Testis (tissue), 3 donors: ENCODE data around the gene SLC39A7. TPM values are rescaled to one million over a fixed set of nuclear protein-coding genes. Genes with fewer than 3 reads are reported as not detected.

Source experiments
- DNase-seq: peaks from one replicate; pipeline ENCODE4 v3.0.0-alpha.2; 2019
- H3K27ac ChIP-seq, 2 donors: fragments of 200-600 bp; sonication (generic); one replicate each; pipeline ENCODE4 v1.5.1; 2019
- H3K27me3 ChIP-seq: fragments of 200-600 bp; sonication (generic); one replicate; pipeline ENCODE4 v1.5.1; 2019
- H3K36me3 ChIP-seq: fragments of 200-600 bp; sonication (generic); one replicate; pipeline ENCODE4 v1.5.1; 2017; ENCODE audit warnings: low read depth; ENCODE audit errors: missing control alignments
- H3K4me1 ChIP-seq: fragments of 200-600 bp; sonication (generic); one replicate; pipeline ENCODE4 v1.5.1; 2019
- H3K4me3 ChIP-seq, 2 donors: fragments of 200-600 bp; sonication (generic); one replicate each; pipeline ENCODE4 v1.5.1; 2017 to 2019
- H3K9me3 ChIP-seq: fragments of 200-600 bp; sonication (generic); one replicate; pipeline ENCODE4 v1.5.1; 2017
- CTCF ChIP-seq, 3 experiments: fragments of 450-650 bp in 2 of 3; fragments of 200-600 bp in 1 of 3; sonication (generic) in 1 of 3; IDR thresholded peaks; one replicate each; pipeline ENCODE4 v1.5.1; 2016 to 2019; ENCODE audit warnings: antibody characterized with exemption in 3 of 3, mild to moderate bottlenecking in 2 of 3, moderate library complexity in 1 of 3
- POLR2A ChIP-seq: fragments of 450-650 bp; IDR thresholded peaks from one replicate; pipeline ENCODE4 v1.6.1; 2017; ENCODE audit warnings: antibody characterized with exemption, mild to moderate bottlenecking, moderate library complexity
- WGBS, 2 donors: methylation state at CpG; one replicate each; pipeline ENCODE4 v1.1.5; 2018; 5-methylcytosine and 5-hydroxymethylcytosine counted together
- intact Hi-C: fragments of 100-400 bp; cut with DNase I; formaldehyde crosslinking; loops from one replicate; pipeline ENCODE4 v1.15.1; 2023; ENCODE audit warnings: low total_unique reads
- polyA plus RNA-seq: library from polyadenylated mRNA; stranded (reverse); fragments of 350-450 nt; fragmentation: Illumina TruSeq; extraction: RNeasy Lipid Tissue Mini Kit (QIAGEN cat#74804); gene quantifications from one replicate; pipeline ENCODE4 v1.2.3, GENCODE V29; 2014; ENCODE audit warnings: low read depth, low replicate concordance; ENCODE audit not compliant: insufficient read depth
- total RNA-seq, 2 donors: library from RNA; depleted of rRNA; stranded (reverse); fragments of >200 nt; gene quantifications; one replicate each; pipeline ENCODE4 v1.2.3, GENCODE V29; 2016

Gene SLC39A7
- total and polyA plus RNA-seq, 3 donors from 2014 or later, result 79.1 to 87.7 (median 85.7) TPM

- DNase-seq, result peak; percentile 35
These were observed 7.0 kb downstream of the SLC39A7 start for GRCh38 chr6:33207552-33208090.

GRCh38 chr6:33208091-33208967 lies 7.7 kb downstream of the SLC39A7 start, which contains the start of gene RING1:
TSS of gene RING1 (plus strand) at chr6:33208500. CDS start at chr6:33208823, 323 bp downstream.
- H3K27me3 ChIP-seq, result no peaks in the 10 kb centered on the region
- peaks cover 32% of the 10 kb centered on the region for H3K4me1 ChIP-seq
- no peaks in the 10 kb centered on the region for H3K36me3 ChIP-seq
- peak within 1 kb of the TSS; percentile 97 to 98 for H3K27ac ChIP-seq
- intact Hi-C loops, result loop anchor here (10.0 kb wide), 1 partner anchor 106 kb away; the partner anchor contains the start of genes TAPBP and ZBTB22
- TF ChIP-seq CTCF (IDR thresholded peaks at IDR 0.05) (no peak), POLR2A (peak; percentile 89)
- 1 to 2% methylated on average over 5 to 72 of the region's 86 CpGs for WGBS, 2 donors
- H3K4me3 ChIP-seq, result peak within 1 kb of the TSS; percentile 87 to 98
- peak; percentile 92 for DNase-seq
- no peaks in the 10 kb centered on the region for H3K9me3 ChIP-seq

More at GRCh38 chr6:33207552-33208090, 7.0 kb downstream of the SLC39A7 start:
- Histone ChIP-seq H3K36me3 (no peaks in the 10 kb centered on the region), H3K4me3 (peak overlapping the region; percentile 87 to 98), H3K9me3 (no peaks in the 10 kb centered on the region), H3K27ac (peak overlapping the region; percentile 97 to 98), H3K27me3 (no peaks in the 10 kb centered on the region), H3K4me1 (peaks cover 26% of the 10 kb centered on the region)
- intact Hi-C loops, result loop anchor here (10.0 kb wide), 1 partner anchor 107 kb away; the partner anchor contains the start of genes TAPBP and ZBTB22
- TF ChIP-seq POLR2A, result no peak
- no peak for TF ChIP-seq CTCF (IDR thresholded peaks at IDR 0.05)
- 2% methylated on average over 23 to 29 of the region's 29 CpGs for WGBS, 2 donors

GRCh38 chr6:33209856-33210255 lies 9.2 kb downstream of the SLC39A7 start:
- no peak overlapping the region for H3K4me3 ChIP-seq
- WGBS, 2 donors, result 90% methylated on average over 10 of the region's 10 CpGs; no CpG with 5 or more reads in 1 of the 2 donors
- no peaks in the 10 kb centered on the region for H3K9me3 ChIP-seq
- H3K36me3 ChIP-seq, result no peaks in the 10 kb centered on the region
- no peak for DNase-seq
- no peak overlapping the region for H3K27ac ChIP-seq
- TF ChIP-seq CTCF (IDR thresholded peaks at IDR 0.05) (no peak), POLR2A (no peak)
- intact Hi-C loops, result loop anchor here (10.0 kb wide), 1 partner anchor 105 kb away; the partner anchor contains the start of genes TAPBP and ZBTB22
- H3K27me3 ChIP-seq, result no peaks in the 10 kb centered on the region
- H3K4me1 ChIP-seq, result peaks cover 36% of the 10 kb centered on the region

GRCh38 chr6:33211136-33211535 lies 10.5 kb downstream of the SLC39A7 start:
- no peak for DNase-seq
- Histone ChIP-seq H3K9me3 (no peaks in the 10 kb centered on the region), H3K4me3 (no peak overlapping the region), H3K36me3 (no peaks in the 10 kb centered on the region), H3K27me3 (no peaks in the 10 kb centered on the region), H3K4me1 (peaks cover 31% of the 10 kb centered on the region), H3K27ac (no peak overlapping the region)
- TF ChIP-seq POLR2A (no peak), CTCF (IDR thresholded peaks at IDR 0.05) (no peak)
- intact Hi-C loops, result no loop called here
- 75 to 84% methylated on average over 9 to 15 of the region's 17 CpGs for WGBS, 2 donors
